Measurements from ENCODE around the gene POLR3H.

GRCh38 chr22:41498303-41498835 lies 45.9 kb downstream of the POLR3H start:
- no peak for TF ChIP-seq CTCF (IDR thresholded peaks at IDR 0.05; ENCODE audit: insufficient read depth, low read length)
- no peak for TF ChIP-seq REST (IDR thresholded peaks at IDR 0.05; ENCODE audit: insufficient replicate concordance, low read depth)
